Activated T-helper 1 cell treated with Interleukin-2 at 50 U/mL for 16 hours (primary cell): ENCODE results near the gene CLDN20.
"Not testable (repeated sequence)": the region's sequence is repeated elsewhere in the genome, so short reads cannot be mapped to it uniquely, and the experiment has no call there.

Source experiments
- DNase-seq: peaks from one replicate; pipeline ENCODE4 v3.0.0-alpha.2; 2020; ENCODE audit warnings: low read depth

CLDN20 gene, protein sequence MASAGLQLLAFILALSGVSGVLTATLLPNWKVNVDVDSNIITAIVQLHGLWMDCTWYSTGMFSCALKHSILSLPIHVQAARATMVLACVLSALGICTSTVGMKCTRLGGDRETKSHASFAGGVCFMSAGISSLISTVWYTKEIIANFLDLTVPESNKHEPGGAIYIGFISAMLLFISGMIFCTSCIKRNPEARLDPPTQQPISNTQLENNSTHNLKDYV

DNA sequence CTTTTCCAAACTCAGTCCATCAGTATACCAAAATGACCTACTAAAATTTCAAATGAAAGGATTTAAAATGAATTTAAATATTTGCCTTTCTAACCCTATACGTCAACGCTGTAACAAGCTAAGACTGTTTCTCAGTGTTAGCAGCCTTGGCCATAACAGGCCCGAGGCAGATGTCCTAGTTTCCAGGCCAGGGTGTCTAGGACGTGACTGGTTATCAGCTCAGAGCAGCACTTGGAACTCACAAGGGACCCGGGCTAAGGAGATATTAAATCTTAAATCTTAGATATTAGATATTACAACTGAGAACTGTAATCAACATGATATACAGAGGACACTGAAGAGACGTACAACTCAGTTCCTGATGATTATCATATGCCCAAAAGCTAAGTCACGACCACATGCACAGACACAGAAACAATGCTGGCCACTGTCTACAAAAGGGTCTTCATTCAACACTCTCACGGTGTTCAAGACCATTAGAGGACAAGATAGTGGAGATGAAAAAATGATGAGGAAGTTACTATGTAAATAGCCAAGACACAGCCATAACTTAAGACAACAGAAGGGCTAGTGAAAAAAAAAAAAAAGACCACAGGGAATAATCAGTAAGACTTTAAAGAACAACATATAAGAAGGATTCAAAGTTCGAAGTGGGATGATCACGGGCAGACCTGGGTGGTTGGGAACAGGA lies at the start of gene CLDN20:
Gene CLDN20 (plus strand): TSS at position 641 of the 691 bp plus-strand sequence. CDS start 11,707 bp downstream, outside the sequence.
- no peak for DNase-seq

DNA sequence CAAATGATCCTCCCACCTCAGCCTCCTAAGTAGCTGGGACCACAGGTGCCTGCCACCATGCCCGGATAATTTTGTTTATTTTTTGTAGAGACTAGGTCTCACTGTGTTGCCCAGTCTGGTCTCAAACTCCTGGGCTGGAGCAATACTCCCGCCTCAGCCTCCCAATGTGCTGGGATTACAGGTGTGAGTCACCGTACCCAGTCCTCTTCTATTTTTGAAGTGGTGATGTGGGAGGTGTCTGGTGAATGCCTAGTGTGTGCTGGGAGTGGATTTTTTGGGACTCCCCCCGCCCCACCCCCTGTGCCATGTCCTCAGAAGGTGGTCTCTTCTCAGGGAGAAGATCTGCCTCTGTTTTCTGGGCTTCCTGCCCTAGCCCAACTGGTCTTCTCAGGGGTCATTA lies 47.9 kb upstream of the CLDN20 start:
- DNase-seq = no peak

DNA sequence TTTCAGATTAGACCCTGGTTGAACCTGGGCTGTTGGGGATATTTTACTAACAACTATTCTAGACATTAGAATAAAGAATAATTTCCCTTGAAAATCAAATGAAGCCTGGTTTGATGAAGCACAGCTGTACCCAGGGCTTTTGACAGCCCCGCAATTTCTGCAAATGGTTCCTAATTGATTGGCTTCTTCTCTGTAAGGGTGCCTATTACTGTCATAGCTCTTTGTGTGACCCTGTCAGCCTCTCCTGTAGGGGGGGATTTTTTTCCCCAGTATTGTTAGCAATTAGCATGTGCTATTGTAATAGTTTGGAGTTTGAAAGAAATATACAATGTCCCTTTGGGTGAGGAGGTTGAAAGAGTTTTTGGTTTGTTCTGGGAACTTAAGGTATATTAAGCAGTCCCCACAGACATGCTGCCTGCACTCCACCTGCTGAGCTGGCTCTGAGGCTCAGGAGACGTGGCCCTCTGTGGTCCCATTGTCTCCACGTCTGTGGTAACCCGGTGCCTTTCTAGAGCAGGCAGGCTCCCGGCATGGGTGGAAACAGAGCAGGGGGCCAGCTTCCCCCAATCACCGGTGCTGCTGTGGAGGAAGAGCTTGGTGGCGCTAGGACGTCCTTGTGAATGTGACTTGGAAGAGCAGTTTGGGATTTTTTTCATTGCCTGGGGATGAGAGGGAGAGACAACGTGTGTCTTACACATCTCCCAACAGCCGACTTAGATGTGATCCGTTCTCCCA lies 47.3 kb upstream of the CLDN20 start:
- no peak for DNase-seq

DNA sequence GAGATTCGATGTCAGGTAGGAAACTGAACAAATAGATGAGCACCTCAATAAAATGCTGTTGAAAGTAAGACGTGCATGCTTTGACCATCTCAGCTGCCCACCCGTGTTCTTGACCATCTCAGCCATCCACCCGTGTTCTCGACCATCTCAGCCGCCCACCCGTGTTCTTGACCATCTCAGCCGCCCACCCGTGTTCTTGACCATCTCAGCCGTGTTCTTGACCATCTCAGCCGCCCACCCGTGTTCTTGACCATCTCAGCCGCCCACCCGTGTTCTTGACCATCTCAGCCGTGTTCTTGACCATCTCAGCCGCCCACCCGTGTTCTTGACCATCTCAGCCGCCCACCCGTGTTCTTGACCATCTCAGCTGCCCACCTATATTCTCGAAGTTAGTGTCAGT lies 45.1 kb upstream of the CLDN20 start:
- DNase-seq = not testable (repeated sequence)

DNA sequence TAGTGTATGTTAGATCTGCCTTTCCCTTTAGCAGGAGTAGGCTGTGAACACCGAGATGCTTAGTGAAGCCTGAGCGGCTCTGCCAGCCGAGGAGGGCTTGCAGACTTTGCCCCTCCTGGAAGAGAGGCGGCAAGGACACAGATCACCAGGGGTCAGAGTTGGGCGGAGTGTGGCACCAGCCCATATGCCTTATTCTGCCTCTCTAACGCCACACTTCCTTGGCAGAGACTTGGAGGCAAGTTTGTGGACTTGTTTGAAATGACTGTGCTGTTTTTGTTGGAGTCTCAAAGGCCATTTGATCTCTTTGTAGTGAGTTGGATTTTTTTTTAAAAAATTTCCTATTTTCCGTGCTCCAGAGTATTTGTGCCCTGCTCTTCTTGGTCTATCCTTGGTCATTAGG lies 44.5 kb upstream of the CLDN20 start:
- DNase-seq = no peak

DNA sequence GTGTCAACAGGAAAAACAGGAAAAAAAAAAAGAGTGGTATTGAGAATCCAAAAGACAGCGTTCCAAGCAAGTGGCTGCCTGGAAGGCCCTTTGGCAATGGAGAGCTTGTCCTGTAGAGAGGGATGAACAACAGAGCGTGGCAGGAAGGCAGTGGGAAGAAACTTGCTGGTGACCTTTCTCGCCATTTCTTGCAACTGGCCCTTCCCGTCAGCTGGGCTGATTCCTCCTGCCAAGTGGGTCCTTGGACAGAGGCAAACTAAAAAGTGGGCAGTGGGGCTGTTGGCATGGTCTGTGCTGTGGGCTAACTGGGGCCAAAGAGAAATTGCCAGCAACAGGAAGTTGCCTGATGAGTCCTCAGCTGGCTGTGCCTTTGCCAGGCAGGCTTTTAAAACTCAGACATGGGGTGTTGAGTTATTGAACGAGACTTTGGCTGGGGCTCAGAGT lies 43.9 kb upstream of the CLDN20 start:
- no peak for DNase-seq

DNA sequence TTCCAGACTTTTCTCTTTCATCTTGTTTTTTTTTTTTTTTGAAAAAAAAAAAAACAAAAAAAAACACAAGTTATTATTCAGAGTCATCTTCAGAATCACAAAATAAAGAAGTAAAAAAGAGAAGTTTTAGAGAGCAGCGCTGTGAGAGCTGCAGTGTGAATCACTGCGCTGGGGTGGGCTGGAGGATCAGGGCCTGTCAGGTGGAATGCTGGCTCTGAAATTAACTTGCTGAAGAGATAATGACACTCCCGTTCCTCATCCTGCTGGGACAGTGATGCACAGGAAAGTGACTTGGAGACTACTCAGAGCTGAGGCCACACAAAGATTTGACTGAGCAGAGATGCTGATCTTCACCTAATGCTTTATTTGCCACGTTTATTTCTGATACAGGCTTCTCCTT lies 42.7 kb upstream of the CLDN20 start:
- DNase-seq = no peak

DNA sequence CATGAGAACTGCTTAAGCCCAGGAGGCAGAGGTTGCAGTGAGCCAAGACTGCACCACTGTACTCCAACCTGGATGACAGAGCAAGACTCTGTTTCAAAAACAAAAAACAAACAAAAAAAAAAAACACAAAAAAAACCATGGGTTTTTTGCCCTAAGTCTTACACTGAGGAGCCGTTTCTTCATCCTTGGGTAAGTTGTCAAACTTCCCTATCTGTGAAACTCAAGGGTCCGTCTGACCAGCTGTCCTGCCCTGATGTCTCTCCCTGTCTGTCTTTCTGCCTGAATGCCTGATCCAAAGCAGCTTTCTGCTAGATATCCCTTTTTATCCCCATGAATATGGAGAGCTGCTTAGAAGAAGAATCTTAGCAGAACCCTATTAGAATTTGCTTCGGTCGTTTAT lies 41.3 kb upstream of the CLDN20 start:
- no peak for DNase-seq

DNA sequence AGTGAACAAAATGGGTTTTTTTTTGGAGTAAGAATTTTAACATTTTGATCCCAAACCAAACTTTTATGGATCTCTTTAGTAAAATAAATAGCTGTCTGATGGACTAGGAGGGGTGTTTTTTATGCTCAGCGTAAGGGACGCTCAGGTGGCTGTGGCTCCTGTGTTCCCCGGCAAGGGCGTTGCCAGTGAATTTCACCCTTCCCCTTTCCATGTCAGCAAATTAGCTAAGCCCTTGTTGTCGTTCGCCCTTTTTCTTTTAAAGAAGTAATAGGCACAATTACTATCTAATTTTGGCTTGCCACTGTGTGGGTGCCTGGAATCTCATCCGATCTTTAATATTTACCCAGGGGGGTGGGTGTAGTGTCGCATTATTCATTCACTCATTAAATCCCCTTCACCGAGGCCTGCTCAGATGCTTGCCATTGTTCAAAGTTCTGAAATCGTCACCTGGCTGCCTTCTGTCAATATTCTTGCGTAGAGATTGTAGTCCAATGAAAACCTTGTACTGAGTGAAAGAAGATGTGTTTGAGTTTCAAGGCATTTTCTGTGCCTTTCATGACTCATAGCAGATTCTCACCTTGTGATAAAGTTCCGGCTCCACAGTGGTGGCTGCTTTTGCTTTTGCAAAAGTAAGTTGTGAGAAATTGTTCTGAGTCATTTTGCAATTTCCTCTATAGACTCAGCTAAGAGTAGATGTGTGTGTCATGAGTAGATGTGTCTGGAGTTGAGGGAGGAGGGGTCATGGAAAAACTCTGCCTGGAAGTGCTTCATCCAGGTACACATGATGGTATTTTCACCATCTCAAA lies 40.0 kb upstream of the CLDN20 start:
- DNase-seq = peak; percentile 4

DNA sequence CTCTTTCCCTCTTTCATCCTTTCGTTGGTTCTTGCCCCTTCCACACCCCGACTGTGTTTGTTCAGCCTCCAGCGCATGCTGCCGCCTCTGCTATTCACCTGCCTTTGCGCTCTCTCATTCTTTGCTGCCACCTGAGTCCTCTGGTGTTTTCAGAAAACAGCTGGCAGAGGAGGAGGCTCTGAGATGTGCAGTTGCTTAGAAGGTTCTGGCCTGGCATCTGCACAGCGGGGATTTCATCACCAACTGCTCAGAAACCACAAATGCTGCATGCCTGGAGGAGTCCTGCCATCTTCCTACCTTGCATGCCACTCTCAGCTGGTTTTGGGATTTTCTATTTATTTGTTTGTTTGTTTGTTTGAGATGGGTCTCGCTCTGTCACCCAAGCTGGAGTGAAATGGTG lies 39.2 kb upstream of the CLDN20 start:
- DNase-seq = no peak

DNA sequence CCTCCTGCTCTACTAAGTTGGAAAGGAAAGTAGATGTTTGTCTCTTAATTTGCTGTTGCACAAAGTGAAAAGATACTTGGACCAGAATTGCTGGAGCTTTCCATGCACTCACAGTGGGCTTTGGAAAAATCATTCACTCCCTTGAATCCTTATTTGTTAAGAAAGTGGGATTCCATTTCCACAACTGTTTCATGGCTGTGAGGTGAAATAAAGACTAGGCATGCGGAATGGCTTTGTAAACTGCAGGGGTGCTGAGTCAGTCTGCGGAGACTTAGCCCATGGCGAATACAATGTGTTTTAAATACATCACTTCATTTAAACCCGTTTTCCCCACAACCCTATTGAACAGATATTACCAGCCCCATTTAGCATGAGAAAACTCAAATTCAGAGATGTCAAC lies 36.8 kb upstream of the CLDN20 start:
- DNase-seq = no peak

DNA sequence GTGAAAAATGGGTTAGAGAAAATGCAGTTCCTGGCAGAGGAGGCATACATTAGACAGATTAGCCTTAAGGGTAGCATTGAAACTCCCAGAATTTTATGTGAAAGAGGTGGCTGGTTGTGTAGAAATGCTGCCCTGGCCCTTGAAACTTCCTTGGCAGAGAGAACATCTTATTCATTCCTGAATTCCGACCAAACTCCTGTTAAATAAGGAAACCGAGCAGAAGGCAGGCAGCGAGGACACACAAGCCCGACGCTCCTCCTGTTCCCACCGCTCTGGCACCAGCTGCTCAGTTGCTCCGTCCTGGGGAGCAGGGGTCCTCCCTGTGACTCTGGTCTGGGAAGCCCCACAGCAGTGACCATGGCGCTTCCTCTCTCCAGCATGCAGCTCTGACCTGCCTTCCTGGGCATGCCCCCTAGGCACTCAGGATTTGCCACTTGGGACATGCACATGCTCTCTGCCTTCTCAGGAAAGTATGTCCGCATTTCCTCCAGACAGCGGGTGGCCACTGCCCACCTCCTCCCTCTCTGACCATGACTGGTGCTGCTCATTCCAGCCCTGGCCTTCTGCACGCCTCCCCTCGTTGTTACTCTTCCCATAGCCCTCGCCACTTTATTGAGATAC lies 35.2 kb upstream of the CLDN20 start:
- DNase-seq = no peak

DNA sequence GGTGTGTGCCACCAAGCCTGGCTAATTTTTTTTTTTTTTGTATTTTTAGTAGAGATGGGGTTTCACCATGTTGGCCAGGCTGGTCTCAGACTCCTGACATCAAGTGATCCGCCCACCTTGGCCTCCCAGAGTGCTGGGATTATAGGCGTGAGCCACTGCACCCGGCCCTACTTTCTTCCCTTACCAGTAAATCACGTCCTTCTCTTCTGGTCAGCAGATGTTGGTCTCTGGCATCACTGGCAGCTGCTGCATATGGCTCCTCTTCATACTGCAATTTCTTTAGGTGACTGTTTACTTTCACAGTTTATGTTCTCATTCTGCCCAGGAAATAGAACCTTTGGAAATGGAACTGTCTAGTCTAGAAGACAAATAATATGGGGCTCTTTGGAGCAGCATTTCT lies 32.8 kb upstream of the CLDN20 start:
- DNase-seq = not testable (repeated sequence)

DNA sequence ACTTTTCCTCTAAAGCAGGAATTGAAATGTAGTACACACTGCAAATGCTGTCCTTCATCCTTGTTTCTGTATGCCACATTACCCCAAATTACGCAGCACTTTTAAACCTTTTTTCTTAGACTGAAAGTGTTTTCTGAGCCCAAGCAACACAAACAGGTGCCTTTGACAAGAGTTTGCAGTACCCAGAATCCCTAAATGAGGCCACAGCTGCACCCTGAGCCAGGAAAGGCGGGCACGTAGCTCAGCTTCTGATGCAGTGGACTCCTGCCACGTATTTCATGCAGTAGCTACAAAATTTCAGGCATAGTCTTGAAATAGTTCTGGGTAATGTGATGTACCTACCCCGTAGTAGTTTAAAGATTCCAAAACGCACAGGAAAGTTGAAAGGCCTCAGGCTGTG lies 31.0 kb upstream of the CLDN20 start:
- DNase-seq = no peak

DNA sequence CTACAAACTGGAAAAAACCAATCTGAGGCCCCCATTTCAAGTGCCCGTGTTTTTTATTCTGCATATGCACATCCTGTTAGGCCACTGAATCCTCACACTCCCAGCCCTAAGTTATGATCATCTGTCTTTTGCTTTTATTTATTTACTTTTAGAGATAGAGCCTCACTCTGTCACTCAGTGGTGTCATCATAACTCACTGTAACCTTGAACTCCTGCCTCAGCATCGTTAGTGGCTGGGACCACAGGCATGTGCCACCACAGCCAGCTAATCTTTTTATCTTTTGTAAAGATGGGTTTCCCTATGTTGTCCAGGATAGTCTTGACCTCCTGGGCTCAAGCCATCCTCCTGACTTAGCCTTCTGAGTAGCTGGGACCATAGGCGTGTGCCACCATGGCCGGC lies 29.6 kb upstream of the CLDN20 start:
- no peak for DNase-seq

DNA sequence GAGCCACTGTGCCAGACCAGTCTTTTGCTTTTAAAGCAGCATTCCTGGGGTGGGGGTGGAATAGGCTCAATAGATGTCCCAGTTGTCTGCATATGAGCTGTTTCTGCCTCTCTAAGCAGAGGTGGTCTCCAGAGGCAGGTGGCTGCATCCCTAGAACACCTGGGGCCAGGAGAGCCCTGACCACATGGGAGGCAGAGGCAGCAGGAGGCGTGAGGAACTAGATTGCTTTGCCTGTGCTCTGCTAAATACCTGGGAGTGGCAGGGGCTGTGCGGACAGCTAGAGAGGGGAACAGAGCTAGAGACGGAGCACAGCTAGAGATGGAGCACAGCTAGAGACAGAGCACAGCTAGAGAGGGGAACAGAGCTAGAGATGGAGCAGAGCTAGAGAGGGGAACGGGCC lies 29.1 kb upstream of the CLDN20 start:
- DNase-seq = no peak

DNA sequence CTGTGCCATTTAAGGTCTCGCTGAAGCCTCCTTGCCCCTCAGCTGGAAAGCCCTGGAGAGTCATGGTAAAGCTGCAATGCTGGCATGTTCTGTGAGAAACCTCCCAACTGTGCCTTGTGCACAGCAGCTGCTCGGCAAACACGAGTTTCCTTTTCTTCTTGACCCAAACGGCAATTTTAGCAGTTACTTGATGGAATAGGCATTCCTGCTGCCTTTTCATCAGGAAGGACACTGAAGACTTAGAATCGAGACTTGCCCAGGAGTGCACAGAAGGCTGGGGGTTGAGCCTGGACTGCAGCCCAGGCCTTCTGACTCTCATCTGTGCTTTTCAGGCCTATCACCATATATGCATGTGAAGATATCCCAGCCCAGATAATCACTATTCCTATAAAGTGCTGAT lies 28.7 kb upstream of the CLDN20 start:
- DNase-seq = no peak

DNA sequence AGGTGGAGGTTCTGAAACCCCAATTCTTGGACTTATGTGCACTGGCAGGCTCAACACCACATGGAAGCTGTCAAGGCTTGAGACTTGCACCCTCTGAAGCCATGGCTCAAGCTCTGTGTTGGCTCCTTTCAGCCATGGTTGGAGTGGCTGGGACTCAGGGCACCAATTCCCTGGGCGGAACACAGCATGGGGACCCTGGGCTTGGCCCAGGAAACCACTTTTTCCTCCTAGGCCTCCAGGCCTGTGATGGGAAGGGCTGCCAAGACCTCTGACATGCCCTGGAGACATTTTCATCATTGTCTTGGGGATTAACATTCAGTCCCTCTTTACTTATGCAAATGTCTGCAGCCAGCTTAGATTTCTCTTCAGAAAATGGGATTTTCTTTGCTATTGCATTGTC lies 26.2 kb upstream of the CLDN20 start:
- no peak for DNase-seq

DNA sequence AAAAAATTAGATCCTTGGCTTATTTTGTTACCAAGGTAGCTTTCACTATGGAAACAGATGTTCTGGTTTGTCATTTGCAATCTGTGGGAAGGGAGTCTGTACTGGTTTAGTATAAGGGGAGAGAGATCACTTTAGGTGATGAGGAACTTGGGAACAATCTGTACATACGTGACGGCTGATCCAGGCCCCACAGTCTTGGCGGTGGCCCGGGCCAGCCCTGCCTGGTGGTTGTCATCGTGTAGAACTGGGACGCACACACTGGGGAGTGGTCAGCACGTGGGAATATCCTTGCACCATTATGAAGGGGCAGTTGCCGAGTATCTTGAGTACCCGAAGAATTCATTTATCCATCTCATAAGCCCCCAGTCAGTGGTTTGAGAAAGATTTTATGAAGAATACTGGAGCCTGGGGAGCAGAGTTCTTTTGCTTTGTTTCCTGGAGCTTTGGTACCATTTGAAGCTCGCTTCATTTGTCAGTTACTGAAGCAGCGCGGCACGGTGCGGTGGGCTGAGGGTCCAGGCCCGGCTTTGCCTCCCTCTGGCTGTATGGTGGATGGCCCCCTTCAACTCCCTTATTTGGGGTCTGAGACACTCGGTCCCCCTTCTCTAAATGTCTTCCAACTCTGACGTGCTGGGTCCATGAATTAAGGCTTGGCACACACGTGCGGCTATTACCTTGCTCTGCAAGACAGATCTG lies 22.8 kb upstream of the CLDN20 start:
- DNase-seq = no peak

DNA sequence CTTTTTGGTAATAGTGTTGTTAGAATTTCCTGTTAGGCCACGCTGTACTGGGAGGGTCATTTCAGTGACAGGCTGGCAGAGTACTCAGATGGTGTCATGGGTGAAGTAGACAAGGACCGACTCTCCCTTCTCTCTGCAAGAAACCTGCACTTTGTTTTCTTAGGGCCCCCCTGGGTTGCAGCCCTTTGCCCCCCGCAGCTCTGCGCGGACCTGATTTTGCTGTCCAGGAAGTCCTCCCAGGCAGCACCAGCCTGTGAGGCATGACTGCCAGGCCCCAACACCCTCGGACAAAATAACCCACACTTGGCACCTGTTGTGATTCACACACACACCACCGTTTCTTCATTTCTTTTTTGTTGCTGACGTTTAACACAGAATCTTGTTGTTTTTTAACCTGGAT lies 21.8 kb upstream of the CLDN20 start:
- DNase-seq = no peak

DNA sequence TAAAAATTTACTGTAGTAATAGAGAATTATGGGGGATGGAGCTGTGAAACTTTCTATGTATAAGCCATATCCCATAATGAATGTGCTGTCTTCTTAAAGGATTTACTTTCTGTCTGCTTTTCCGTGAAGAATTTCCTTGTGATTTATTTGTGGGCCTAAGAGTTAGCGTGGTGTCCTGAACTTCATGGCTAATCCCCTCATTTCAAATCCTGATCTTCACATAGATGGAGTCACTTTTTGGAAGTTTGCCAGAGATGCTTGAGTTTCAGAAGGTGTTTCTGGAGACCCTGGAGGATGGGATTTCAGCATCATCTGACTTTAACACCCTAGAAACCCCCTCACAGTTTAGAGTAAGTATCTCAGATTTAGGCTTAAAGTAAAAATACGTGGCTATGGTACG lies 19.4 kb upstream of the CLDN20 start:
- no peak for DNase-seq
